GM12892 (cell line): ENCODE results near the gene ARL13B.

ENCODE experiments used
- POLR2A ChIP-seq: IDR thresholded peaks from 2 replicates; pipeline ENCODE4 v1.6.1; 2011; ENCODE audit warnings: low read depth, low read length, control low read depth
- POLR2AphosphoS5 ChIP-seq: IDR thresholded peaks from 2 replicates; pipeline ENCODE4 v1.6.1; 2011; ENCODE audit warnings: low read depth, low read length, control low read depth
- TAF1 ChIP-seq: IDR thresholded peaks from 2 replicates; pipeline ENCODE4 v1.6.1; 2011; ENCODE audit warnings: low read depth, mild to moderate bottlenecking, control low read depth, low read length, borderline replicate concordance

DNA sequence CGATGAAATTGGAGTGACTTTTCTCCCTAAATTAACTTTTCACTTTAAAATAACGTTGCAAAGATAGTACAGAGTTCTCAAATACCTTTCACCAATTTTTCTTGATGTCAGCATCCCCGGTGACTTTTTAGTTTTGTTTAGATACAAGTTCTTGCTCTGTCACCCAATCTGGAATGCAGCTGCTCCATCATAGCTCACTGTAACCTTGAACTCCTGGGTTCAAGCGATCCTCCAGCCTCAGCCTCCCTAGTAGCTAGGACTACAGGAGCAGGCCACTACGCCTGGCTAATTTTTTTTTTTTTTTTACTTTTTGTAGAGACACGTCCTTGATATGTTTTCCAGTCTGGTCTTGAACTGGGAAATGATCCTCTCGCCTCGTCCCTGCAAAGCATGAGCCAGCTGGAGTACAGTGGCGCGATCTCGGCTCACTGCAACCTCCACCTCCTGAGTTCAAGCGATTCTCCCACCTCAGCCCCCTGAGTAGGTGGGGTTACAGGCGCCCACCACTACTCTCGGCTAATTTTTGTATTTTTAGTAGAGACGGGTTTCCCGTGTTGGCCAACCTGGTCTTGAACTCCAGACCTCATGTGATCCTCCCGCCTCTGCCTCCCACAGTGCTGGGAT is 83.7 kb downstream of the ARL13B start:
- TF ChIP-seq POLR2A: no peak
- no peak for TF ChIP-seq POLR2AphosphoS5
- TF ChIP-seq TAF1: no peak
